Left colon (tissue), 2 donors: ENCODE data around the gene PPP2R5C. TPM values are rescaled to one million over a fixed set of nuclear protein-coding genes. Genes with fewer than 3 reads are reported as not detected.

Experiments used
- ATAC-seq: fragments of 200-7000 bp; cut with Tn5 transposase; one replicate; pipeline ENCODE4 v1.9.1; 2020; ENCODE audit warnings: mild to moderate bottlenecking, moderate library complexity
- DNase-seq, 2 donors: peaks; one replicate each; pipeline ENCODE4 v3.0.0-alpha.2; 2020
- intact Hi-C, 2 donors: fragments of 100-400 bp; cut with DNase I in 1 of 2; cut with micrococcal nuclease in 1 of 2; formaldehyde crosslinking; loops; one replicate each; pipeline versions ENCODE4 v1.11.2 to v1.14.0; 2022; cut with DNase I, micrococcal nuclease
- total RNA-seq, 2 donors: library from RNA; stranded (reverse); fragmentation: NEBNext Ultra II Directional; extraction: Animal tissue kit (Norgen Biotek cat#: 25700); gene quantifications; one replicate each; pipeline ENCODE4 v1.2.1, GENCODE V29; 2021
- donor health status: DM: no; HTN: no; CAD: no.
- donor health status: DM: yes; HTN: yes; CAD: no.

Gene PPP2R5C
- total RNA-seq, 2 donors from 2014 or later, result 139 to 144 TPM

- DNase-seq, result no peak
- ATAC-seq, result no peak
- intact Hi-C loops, result no loop called here
Measured at GRCh38 chr14:101914083-101914482, 152.6 kb downstream of the PPP2R5C start.

- intact Hi-C loops, result no loop called here
- no peak for DNase-seq
- no peak for ATAC-seq
Measured at GRCh38 chr14:101915871-101916815, 154.6 kb downstream of the PPP2R5C start.

GRCh38 chr14:101916816-101917412 lies 155.4 kb downstream of the PPP2R5C start:
- DNase-seq (no peak), ATAC-seq (peak; percentile 8)
- intact Hi-C loops, result no loop called here

GRCh38 chr14:101917413-101918017 lies 156.0 kb downstream of the PPP2R5C start:
- intact Hi-C loops, result no loop called here
- no peak for ATAC-seq
- DNase-seq, result no peak

- intact Hi-C loops, result no loop called here
- DNase-seq (no peak), ATAC-seq (no peak)
Measured at GRCh38 chr14:101918065-101918989, 156.8 kb downstream of the PPP2R5C start.

- intact Hi-C loops, result loop anchor here in 1 of 2 donors (10.0 kb wide), 1 partner anchor 145 kb away; no protein-coding TSS in a partner anchor
- ATAC-seq, result no peak
- no peak for DNase-seq
Measured at GRCh38 chr14:101920271-101920670, 158.8 kb downstream of the PPP2R5C start.

- intact Hi-C loops, result loop anchor here in 1 of 2 donors (10.0 kb wide), 1 partner anchor 148 kb away; no protein-coding TSS in a partner anchor
- DNase-seq, result no peak
- ATAC-seq, result no peak
Measured at GRCh38 chr14:101922866-101923265, 161.4 kb downstream of the PPP2R5C start.

GRCh38 chr14:101925152-101925551 lies 163.6 kb downstream of the PPP2R5C start:
- DNase-seq (no peak), ATAC-seq (no peak)
- intact Hi-C loops, result loop anchor here in 1 of 2 donors (10.0 kb wide), 1 partner anchor 150 kb away; no protein-coding TSS in a partner anchor

- intact Hi-C loops, result loop anchor here in 1 of 2 donors (10.0 kb wide), 1 partner anchor 151 kb away; no protein-coding TSS in a partner anchor
- DNase-seq, result no peak
- no peak for ATAC-seq
Measured at GRCh38 chr14:101926085-101926484, 164.6 kb downstream of the PPP2R5C start.

GRCh38 chr14:101926620-101927019 lies 165.1 kb downstream of the PPP2R5C start:
- DNase-seq, result no peak
- intact Hi-C loops, result loop anchor here in 1 of 2 donors (10.0 kb wide), 1 partner anchor 152 kb away; no protein-coding TSS in a partner anchor
- no peak for ATAC-seq

- intact Hi-C loops, result loop anchor here in 1 of 2 donors (10.0 kb wide), 1 partner anchor 153 kb away; no protein-coding TSS in a partner anchor
- ATAC-seq, result peak; percentile 50
- peak; percentile 67 to 76 for DNase-seq
Measured at GRCh38 chr14:101927859-101928258, 166.3 kb downstream of the PPP2R5C start.

- intact Hi-C loops, result loop anchor here in 1 of 2 donors (10.0 kb wide), 1 partner anchor 154 kb away; no protein-coding TSS in a partner anchor
- ATAC-seq (no peak), DNase-seq (no peak)
Measured at GRCh38 chr14:101928415-101928841, 166.9 kb downstream of the PPP2R5C start.

- ATAC-seq (peak; percentile 22), DNase-seq (no peak)
- intact Hi-C loops, result loop anchor here in 1 of 2 donors (10.0 kb wide), 1 partner anchor 154 kb away; no protein-coding TSS in a partner anchor
Measured at GRCh38 chr14:101929096-101929495, 167.6 kb downstream of the PPP2R5C start.

- intact Hi-C loops, result loop anchor here in 1 of 2 donors (10.0 kb wide), 1 partner anchor 155 kb away; no protein-coding TSS in a partner anchor
- ATAC-seq, result peak; percentile 13
- DNase-seq, result no peak
Measured at GRCh38 chr14:101929946-101930345, 168.4 kb downstream of the PPP2R5C start.

- DNase-seq (no peak), ATAC-seq (no peak)
- intact Hi-C loops, result no loop called here
Measured at GRCh38 chr14:101932673-101933072, 171.2 kb downstream of the PPP2R5C start.

GRCh38 chr14:101933209-101933608 lies 171.7 kb downstream of the PPP2R5C start:
- no peak for DNase-seq
- intact Hi-C loops, result no loop called here
- ATAC-seq, result no peak

- DNase-seq (no peak), ATAC-seq (no peak)
Measured at GRCh38 chr14:101934601-101935150, 173.2 kb downstream of the PPP2R5C start.

More at GRCh38 chr14:101934601-101935150, 173.2 kb downstream of the PPP2R5C start:
- intact Hi-C loops, result no loop called here
